Activated CD8-positive, alpha-beta T cell treated with anti-CD3 and anti-CD28 coated beads for 36 hours (primary cell): ENCODE results near the gene TMPRSS4. TPM values are rescaled to one million over a fixed set of nuclear protein-coding genes. Genes with fewer than 3 reads are reported as not detected.

Source experiments
- ATAC-seq: fragments of 200-7000 bp; cut with Tn5 transposase; one replicate; pipeline ENCODE4 v1.10.0; 2021; ENCODE audit warnings: mild to moderate bottlenecking, moderate library complexity
- CTCF ChIA-PET: fragments of 350-600 bp; sonication (Branson Sonifier 250); formaldehyde crosslinking; loops from one replicate; lab custom pipeline; 2021; ENCODE audit warnings: antibody characterized with exemption; lab: Charles Lee
- POLR2A ChIA-PET: fragments of 350-600 bp; sonication (Branson Sonifier 250); formaldehyde crosslinking; loops from one replicate; lab custom pipeline; 2021; ENCODE audit warnings: antibody characterized with exemption; lab: Charles Lee
- DNase-seq: peaks from one replicate; pipeline ENCODE4 v3.0.0-alpha.2; 2020
- H3K27ac Mint-ChIP-seq: one replicate; pipeline ENCODE4 v1.8.0; 2021; ENCODE audit warnings: mild to moderate bottlenecking, mixed read lengths
- H3K27me3 Mint-ChIP-seq: one replicate; pipeline ENCODE4 v1.8.0; 2021; ENCODE audit warnings: mixed read lengths
- H3K36me3 Mint-ChIP-seq: one replicate; pipeline ENCODE4 v1.8.0; 2021; ENCODE audit warnings: low read depth, mixed read lengths
- H3K4me1 Mint-ChIP-seq: one replicate; pipeline ENCODE4 v1.8.0; 2021; ENCODE audit warnings: low read depth, mixed read lengths
- H3K4me3 Mint-ChIP-seq: one replicate; pipeline ENCODE4 v1.8.0; 2021; ENCODE audit warnings: mild to moderate bottlenecking, moderate library complexity, mixed read lengths
- H3K9me3 Mint-ChIP-seq: one replicate; pipeline ENCODE4 v1.8.0; 2021; ENCODE audit warnings: mixed read lengths
- CTCF ChIP-seq: fragments of 200-600 bp; IDR thresholded peaks from one replicate; pipeline ENCODE4 v1.8.0; 2022; ENCODE audit warnings: antibody characterized with exemption, mild to moderate bottlenecking
- intact Hi-C: fragments of 100-400 bp; cut with micrococcal nuclease; formaldehyde crosslinking; loops from one replicate; pipeline ENCODE4 v1.10.0; 2022
- total RNA-seq, 2 experiments: library from RNA; stranded (reverse); gene quantifications; one replicate each; pipeline ENCODE4 v1.2.3, GENCODE V29; 2021

Gene TMPRSS4
- total RNA-seq, 2 experiments from 2014 or later, result not detected

DNA sequence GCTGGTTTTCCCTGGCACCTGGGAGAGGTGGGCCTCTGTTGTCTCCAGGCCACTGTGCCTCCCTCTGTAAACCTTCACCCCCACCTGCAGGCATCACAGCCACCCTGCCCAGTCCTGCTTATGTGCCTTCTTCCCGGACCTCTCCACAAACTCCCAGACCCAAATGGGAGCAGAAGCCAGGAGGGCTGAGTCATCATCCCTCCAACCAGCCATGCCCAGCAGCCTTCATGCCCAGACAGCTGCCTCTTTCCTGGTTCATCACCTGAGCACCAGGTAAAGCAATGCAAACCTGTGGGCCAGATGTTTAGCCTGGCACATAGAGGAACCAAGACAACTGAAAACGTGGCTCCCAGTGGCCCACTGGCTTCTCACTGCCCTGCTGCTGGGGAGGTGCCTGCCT, 2.1 kb upstream of the TMPRSS4 start:
- ChIA-PET POLR2A (interaction anchor here (1.0 kb wide), 1 partner anchor 16 kb away, joined by 3 read pairs; no protein-coding TSS in a partner anchor), CTCF (interaction anchor here (0.8 to 2.8 kb wide), 2 partner anchors 8 to 128 kb away, joined by 3 to 7 read pairs; no protein-coding TSS in a partner anchor)
- ATAC-seq (no peak), DNase-seq (no peak)
- H3K36me3 Mint-ChIP-seq, result no peaks in the 10 kb centered on the region
- no peak for TF ChIP-seq CTCF
- no peaks in the 10 kb centered on the region for H3K9me3 Mint-ChIP-seq
- H3K4me3 Mint-ChIP-seq, result no peak overlapping the region
- H3K27ac Mint-ChIP-seq, result no peak overlapping the region
- no peaks in the 10 kb centered on the region for H3K27me3 Mint-ChIP-seq
- H3K4me1 Mint-ChIP-seq, result no peaks in the 10 kb centered on the region
- intact Hi-C loops, result no loop called here

GRCh38 chr11:118078911-118079411, 2.1 kb downstream of the TMPRSS4 start:
- Mint-ChIP-seq H3K4me3 (no peak overlapping the region), H3K9me3 (no peaks in the 10 kb centered on the region), H3K27me3 (no peaks in the 10 kb centered on the region), H3K27ac (no peak overlapping the region), H3K4me1 (no peaks in the 10 kb centered on the region), H3K36me3 (no peaks in the 10 kb centered on the region)
- DNase-seq (no peak), ATAC-seq (no peak)
- intact Hi-C loops, result no loop called here
- POLR2A ChIA-PET, result interaction anchor here (1.3 kb wide), 1 partner anchor 13 kb away, joined by 4 read pairs; no protein-coding TSS in a partner anchor
- CTCF ChIA-PET, result interaction anchor here (0.5 to 1.9 kb wide), 4 partner anchors 11 to 653 kb away, joined by 3 to 5 read pairs (median 3); no protein-coding TSS in a partner anchor
- no peak for TF ChIP-seq CTCF

DNA sequence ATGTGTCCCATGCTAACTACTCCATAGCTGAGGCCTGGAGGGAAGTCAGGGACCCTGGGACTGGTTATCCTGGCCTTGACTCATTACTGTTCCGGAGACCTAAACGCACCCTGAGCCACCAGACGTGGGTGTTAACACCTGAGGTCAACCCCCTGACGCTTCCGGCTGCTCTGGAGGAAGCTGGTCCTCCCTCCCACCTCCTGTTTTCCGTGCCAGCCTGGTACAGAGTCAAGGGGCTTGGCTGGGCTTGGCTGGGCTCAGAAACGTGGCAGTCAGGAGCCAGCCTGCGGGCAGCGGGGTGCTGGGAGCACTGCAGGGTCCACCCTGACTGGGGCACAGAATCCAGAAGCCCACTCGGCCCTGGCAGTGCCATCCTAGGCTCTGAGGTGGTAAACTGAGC, 2.6 kb downstream of the TMPRSS4 start:
- ChIA-PET POLR2A (interaction anchor here (1.3 kb wide), 1 partner anchor 14 kb away, joined by 4 read pairs; no protein-coding TSS in a partner anchor), CTCF (interaction anchor here (0.5 to 1.9 kb wide), 4 partner anchors 8 to 654 kb away, joined by 3 to 5 read pairs (median 4); no protein-coding TSS in a partner anchor)
- H3K27ac Mint-ChIP-seq, result no peak overlapping the region
- no peaks in the 10 kb centered on the region for H3K27me3 Mint-ChIP-seq
- H3K4me3 Mint-ChIP-seq, result no peak overlapping the region
- ATAC-seq (peak; percentile 30), DNase-seq (no peak)
- no peaks in the 10 kb centered on the region for H3K9me3 Mint-ChIP-seq
- no peaks in the 10 kb centered on the region for H3K4me1 Mint-ChIP-seq
- intact Hi-C loops, result no loop called here
- TF ChIP-seq CTCF, result no peak
- no peaks in the 10 kb centered on the region for H3K36me3 Mint-ChIP-seq

- ChIA-PET CTCF (interaction anchor here (1.5 to 1.9 kb wide), 2 partner anchors 8 to 10 kb away, joined by 5 read pairs; no protein-coding TSS in a partner anchor), POLR2A (no interaction called here)
- Mint-ChIP-seq H3K9me3 (no peaks in the 10 kb centered on the region), H3K36me3 (no peaks in the 10 kb centered on the region), H3K27ac (no peak overlapping the region), H3K27me3 (no peaks in the 10 kb centered on the region), H3K4me3 (no peak overlapping the region), H3K4me1 (no peaks in the 10 kb centered on the region)
- TF ChIP-seq CTCF, result no peak
- intact Hi-C loops, result no loop called here
- DNase-seq, result no peak
- ATAC-seq, result no peak
Observed at GRCh38 chr11:118080296-118080695, 3.4 kb downstream of the TMPRSS4 start.

DNA sequence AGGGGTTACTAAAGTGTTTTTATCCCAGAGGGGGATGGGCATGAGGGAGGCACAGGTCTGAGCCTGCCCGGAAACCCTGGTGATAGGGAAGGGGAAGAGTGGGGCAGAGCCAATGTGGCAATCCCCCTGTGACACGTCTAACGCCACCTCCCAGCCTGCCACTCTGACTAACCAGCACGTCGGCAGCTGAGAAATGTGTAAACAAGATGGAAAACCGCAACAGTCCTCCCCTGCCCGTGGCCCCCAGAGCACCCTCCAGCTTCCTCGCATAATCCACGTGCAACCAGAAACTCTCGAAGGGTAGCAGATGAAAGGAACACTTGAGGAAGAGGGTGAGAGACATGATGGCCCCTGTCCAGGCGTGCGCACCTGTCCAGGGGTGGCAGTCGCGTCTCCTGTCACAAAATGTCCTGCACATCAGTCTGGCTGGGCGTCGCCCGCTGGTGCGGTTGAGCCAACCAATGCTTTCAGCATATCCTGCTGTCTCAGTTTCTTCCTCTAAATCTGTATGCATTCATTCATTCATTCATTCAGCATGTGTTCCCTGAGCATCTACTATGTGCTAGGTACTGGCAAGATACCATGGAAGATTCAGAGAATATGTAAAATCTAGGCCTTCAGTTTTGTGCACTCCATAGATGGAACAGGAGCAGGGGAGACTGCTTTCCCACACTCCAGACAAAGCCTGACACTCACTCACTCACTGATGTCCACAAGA, 4.5 kb downstream of the TMPRSS4 start:
- CTCF ChIA-PET, result no interaction called here
- no peaks in the 10 kb centered on the region for H3K4me1 Mint-ChIP-seq
- ATAC-seq, result peak; percentile 34
- no peak overlapping the region for H3K4me3 Mint-ChIP-seq
- peak; percentile 23 for DNase-seq
- intact Hi-C loops, result no loop called here
- no peaks in the 10 kb centered on the region for H3K36me3 Mint-ChIP-seq
- no peak for TF ChIP-seq CTCF
- H3K9me3 Mint-ChIP-seq, result peaks cover 1% of the 10 kb centered on the region
- H3K27ac Mint-ChIP-seq, result no peak overlapping the region
- POLR2A ChIA-PET, result no interaction called here
- no peaks in the 10 kb centered on the region for H3K27me3 Mint-ChIP-seq
